GM13976 (cell line): ENCODE measurements around the gene VANGL2.

Experiments used
- DNase-seq: peaks from one replicate; pipeline ENCODE4 v3.0.0; 2012; ENCODE audit warnings: low spot score
- CTCF ChIP-seq: IDR thresholded peaks from 2 replicates; pipeline ENCODE4 v1.5.1; 2012; ENCODE audit warnings: borderline replicate concordance, mild to moderate bottlenecking; ENCODE audit not compliant: insufficient read depth; ENCODE audit errors: extremely low read depth, missing control alignments, control extremely low read depth
- in situ Hi-C: fragments of 300-500 bp; cut with MboI; formaldehyde crosslinking; loops from one replicate; pipeline ENCODE4 v1.12.0; 2022; ENCODE audit warnings: low sequenced_read_pairs, mixed read lengths, inconsistent platforms; ENCODE audit not compliant: unreplicated experiment

Gene VANGL2

DNA sequence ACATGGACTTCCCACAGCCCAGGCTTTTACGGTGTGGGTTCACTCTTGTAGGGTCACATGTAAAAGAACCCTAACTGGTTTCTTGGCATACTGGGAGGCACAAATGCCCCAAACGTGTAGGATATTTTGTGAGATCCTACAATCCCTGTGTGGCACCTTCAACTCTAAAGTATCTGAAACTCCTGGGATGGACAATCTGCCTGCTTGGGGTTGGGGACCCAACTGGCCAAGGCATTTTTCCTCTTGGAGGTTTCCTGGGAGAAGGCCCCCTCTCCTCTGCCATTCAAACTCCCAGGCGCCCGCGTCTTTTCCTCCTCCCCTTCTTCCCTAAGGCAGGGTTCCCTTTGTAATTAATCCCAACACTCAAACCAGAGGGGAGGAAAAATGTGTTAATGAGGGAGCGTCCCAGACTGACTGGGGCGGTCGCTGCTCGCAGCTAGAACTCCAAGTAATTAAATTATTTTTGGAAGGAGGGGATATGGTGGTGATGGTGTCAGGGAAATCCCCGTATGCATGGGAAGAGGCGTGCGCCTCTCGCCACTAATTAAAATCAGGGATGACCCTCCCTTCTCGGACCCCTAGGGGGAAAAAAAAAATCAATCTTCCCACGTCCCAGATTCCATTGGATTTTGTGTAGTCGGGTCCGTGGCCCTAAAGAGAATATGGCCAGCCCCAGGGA lies 681 bp upstream of the VANGL2 start:
- no peak for TF ChIP-seq CTCF
- in situ Hi-C loops: loop anchor here (25.0 kb wide), 1 partner anchor 563 kb away; the partner anchor contains the start of gene ITLN2
- no peak for DNase-seq

GRCh38 chr1:160400646-160401486 lies 502 bp downstream of the VANGL2 start:
- TF ChIP-seq CTCF: no peak
- no peak for DNase-seq
- in situ Hi-C loops: loop anchor here (25.0 kb wide), 1 partner anchor 561 kb away; the partner anchor contains the start of gene ITLN2

DNA sequence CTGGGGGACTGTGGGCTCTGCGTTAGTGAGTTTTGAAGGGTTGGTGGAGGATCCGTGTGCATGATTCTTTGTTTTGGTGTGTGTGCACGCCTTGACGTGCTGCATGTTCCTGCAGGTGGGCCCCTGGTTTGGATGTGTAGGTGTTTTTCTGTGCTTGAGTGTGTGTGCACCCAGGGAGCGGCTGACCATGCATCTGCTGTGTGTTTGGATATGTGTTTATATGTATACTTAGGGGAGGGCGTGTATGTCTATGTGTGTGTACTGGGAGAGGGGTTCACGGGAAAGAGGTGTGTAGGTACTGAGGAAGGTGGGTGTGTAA lies 1.1 kb downstream of the VANGL2 start:
- in situ Hi-C loops: loop anchor here (25.0 kb wide), 1 partner anchor 561 kb away; the partner anchor contains the start of gene ITLN2
- no peak for DNase-seq
- no peak for TF ChIP-seq CTCF

GRCh38 chr1:160402001-160402795 lies 1.8 kb downstream of the VANGL2 start:
- TF ChIP-seq CTCF: no peak
- in situ Hi-C loops: loop anchor here (25.0 kb wide), 1 partner anchor 560 kb away; the partner anchor contains the start of gene ITLN2

DNA sequence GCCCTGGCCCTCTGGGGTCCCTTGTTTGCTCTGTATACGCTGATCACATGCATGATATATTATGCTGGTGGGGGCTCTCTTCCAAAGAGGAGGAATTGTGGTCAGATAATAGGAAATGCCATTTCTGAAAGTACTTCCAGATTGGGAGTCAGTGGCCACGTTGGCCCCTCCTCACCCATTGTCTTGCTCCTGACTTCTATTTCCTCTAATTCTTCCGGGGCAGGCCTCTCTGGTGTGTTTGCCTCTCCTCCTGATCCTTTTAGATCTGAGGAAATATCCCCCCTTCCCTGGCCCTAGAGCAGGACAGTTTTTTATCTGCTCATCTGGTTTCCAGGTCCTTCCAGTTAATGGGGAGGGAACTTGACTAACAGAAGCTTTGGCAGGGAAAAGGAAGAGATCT lies 2.9 kb downstream of the VANGL2 start:
- in situ Hi-C loops: loop anchor here (25.0 kb wide), 1 partner anchor 559 kb away; the partner anchor contains the start of gene ITLN2
- no peak for DNase-seq
- TF ChIP-seq CTCF: no peak

More at GRCh38 chr1:160402001-160402795, 1.8 kb downstream of the VANGL2 start:
- no peak for DNase-seq

DNA sequence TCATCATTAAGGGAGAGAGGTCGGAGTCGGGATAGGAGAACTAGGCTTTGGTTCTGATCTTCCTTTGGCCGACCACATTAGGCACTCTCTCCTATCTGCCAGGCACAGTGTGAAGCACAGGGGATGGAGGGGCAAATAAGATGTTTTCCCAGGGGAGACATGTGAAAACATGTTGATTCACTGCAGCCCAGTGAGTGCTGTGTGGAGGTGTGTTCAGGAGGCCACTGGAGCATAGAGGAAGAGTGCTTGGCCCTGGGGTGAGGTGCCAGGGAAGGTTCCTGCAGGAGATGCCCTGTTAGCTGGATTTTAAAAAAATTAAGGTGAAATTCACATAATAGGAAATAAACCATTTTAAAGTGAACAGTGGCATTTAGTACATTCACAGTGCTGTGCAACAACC lies 3.7 kb downstream of the VANGL2 start:
- in situ Hi-C loops: loop anchor here (25.0 kb wide), 1 partner anchor 558 kb away; the partner anchor contains the start of gene ITLN2
- no peak for DNase-seq
- no peak for TF ChIP-seq CTCF
